GM12801 (cell line): Measurements from ENCODE around the gene EIF2S1.

ENCODE experiments used
- TF ChIP-seq, protein P1 (sequence below): IDR thresholded peaks from one replicate; pipeline ENCODE4 v1.5.1; 2011; ENCODE audit warnings: control low read depth; ENCODE audit not compliant: insufficient read length; ENCODE audit errors: extremely low read depth

The EIF2S1 gene

DNA sequence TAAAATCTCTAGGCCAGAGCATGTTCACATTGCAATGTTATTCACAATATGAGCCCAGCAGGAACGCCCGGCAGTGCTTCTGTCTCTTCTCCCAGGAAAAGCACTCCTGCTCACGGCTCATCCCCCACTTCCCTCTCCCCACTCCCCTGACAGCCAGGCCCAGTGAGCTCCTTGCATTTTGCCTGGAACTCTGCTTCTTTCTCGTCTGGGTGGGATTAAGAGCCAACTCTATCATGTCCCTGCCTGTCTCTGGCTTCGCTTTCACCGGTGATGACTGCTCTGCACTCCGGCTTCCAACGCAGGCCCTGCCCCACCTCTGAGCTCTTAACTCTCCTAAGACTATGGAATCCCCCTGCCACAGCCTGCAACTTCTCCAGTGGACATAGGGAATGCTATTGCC lies 49.3 kb downstream of the EIF2S1 start:
- TF ChIP-seq, protein P1, sequence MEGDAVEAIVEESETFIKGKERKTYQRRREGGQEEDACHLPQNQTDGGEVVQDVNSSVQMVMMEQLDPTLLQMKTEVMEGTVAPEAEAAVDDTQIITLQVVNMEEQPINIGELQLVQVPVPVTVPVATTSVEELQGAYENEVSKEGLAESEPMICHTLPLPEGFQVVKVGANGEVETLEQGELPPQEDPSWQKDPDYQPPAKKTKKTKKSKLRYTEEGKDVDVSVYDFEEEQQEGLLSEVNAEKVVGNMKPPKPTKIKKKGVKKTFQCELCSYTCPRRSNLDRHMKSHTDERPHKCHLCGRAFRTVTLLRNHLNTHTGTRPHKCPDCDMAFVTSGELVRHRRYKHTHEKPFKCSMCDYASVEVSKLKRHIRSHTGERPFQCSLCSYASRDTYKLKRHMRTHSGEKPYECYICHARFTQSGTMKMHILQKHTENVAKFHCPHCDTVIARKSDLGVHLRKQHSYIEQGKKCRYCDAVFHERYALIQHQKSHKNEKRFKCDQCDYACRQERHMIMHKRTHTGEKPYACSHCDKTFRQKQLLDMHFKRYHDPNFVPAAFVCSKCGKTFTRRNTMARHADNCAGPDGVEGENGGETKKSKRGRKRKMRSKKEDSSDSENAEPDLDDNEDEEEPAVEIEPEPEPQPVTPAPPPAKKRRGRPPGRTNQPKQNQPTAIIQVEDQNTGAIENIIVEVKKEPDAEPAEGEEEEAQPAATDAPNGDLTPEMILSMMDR, result no peak

- TF ChIP-seq, protein P1, result no peak
These were observed 50.2 kb downstream of the EIF2S1 start for GRCh38 chr14:67410313-67410712.

- TF ChIP-seq, protein P1, result no peak
These were observed 51.2 kb downstream of the EIF2S1 start for GRCh38 chr14:67411370-67411769.

DNA sequence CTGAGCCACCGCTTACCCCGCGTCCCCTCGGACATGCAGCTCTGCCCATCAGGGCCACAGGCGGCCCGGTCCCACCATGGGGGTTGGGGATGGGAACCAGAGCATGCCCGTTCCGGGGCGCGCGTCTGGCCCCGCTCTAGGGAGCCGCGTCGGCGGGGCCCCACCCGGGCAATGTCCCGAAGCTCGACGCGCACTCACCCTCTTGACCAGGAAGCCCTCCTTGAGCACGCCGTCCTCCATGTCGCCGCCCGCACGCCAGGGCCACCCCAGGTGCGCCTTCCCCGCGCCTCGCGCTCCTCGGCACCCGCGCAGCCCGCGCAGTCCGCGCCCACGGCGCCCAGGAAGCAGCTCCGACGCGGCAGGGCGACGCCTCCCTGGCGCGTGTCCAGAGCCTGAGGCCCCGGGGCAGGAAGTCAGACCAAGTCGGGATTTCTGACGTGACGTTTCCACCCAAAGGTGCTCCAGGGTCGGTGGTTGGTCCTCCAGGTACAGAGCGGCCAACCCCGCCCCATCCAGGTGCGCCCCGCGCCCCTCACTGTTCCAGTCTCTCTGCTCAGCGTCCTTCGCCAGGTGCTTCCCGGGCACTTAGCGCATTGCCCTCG lies 51.8 kb downstream of the EIF2S1 start, which contains the start of gene PLEK2:
Gene PLEK2, minus strand, starts transcription at position 346 of the 602 bp plus-strand sequence. Its CDS starts 106 bp downstream, at position 240.
- TF ChIP-seq, protein P1, result no peak

DNA sequence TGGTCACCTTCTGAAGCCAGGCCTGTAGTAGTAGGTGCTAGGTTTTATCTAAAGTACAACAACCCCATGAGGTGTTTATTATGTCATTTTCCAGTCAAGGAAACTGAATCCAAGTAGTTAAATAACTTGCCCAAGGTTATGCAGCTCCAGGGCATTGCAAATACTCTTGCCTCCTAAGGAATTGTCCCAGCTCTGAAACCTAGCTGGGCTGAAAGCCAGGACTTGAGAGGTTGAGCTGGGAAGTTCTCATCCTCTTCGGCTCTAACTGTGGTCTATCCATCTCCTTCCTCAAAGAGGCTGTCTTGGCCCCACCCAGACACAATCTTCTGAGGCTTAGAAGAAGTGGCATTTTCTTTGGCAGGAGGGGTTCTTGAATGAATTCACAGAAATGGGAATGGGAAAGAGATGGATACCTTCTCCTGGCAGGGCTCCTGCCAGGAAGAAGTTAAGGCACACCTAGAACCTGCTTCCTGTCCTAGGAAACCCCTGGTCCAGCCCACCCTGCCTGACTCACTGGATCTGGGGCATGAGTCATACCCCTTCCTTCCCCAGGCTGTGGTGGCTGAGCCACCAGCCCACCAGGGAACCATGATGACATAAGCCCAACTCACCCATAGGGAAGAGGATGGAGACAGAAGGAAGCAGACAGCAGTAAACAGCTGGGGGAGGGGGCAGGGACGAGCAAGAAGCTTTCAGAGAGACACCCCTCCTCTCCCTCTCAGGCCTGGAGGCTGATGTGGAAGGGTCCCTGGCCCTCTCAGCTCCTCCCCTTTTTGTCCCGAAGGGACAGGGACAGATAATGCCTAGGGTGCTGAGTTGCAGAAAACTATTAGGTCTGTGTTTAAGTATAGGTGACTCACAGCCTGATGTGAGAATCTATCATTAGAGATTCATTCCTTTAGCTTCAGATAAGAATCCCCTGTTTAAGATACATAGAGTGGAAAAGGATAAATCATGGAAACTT lies 54.0 kb downstream of the EIF2S1 start:
- TF ChIP-seq, protein P1, result no peak

DNA sequence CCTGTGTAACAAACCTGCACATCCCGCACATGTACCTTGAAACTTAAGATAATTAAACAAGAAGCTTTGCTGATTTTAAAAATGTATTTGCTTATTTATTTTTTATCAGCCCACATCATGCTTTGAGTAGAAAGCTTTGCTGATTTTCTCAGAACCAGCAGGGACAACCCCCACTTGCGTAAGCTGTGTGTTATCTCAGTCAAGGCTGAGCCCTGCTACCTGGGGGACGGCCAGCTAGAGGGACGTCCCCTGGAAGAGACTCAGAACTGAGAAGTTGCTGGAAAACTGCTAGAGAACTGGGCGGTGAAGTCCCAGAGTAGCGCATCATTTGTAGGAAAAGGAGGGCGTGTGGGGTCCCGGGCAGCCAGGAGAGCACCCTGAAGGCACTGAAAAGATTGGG lies 56.0 kb downstream of the EIF2S1 start:
- TF ChIP-seq, protein P1, result no peak

- TF ChIP-seq, protein P1, result no peak
These were observed 56.7 kb downstream of the EIF2S1 start for GRCh38 chr14:67416810-67417209.
